AG09309 (cell line): ENCODE data around the gene GALNT18.

Experiments used
- DNase-seq: peaks from one replicate; pipeline ENCODE4 v3.0.0-alpha.2; 2010; ENCODE audit warnings: low read depth
- H3K4me3 ChIP-seq: 2 replicates; pipeline ENCODE4 v1.5.1; 2011; ENCODE audit warnings: mild to moderate bottlenecking, low read depth, low read length, moderate library complexity; ENCODE audit not compliant: control insufficient read depth
- CTCF ChIP-seq: IDR thresholded peaks from 2 replicates; pipeline ENCODE4 v1.5.1; 2011; ENCODE audit warnings: mild to moderate bottlenecking, low read depth, low read length, inconsistent platforms; ENCODE audit not compliant: insufficient read depth, control insufficient read depth; ENCODE audit errors: missing control alignments

The GALNT18 gene

DNA sequence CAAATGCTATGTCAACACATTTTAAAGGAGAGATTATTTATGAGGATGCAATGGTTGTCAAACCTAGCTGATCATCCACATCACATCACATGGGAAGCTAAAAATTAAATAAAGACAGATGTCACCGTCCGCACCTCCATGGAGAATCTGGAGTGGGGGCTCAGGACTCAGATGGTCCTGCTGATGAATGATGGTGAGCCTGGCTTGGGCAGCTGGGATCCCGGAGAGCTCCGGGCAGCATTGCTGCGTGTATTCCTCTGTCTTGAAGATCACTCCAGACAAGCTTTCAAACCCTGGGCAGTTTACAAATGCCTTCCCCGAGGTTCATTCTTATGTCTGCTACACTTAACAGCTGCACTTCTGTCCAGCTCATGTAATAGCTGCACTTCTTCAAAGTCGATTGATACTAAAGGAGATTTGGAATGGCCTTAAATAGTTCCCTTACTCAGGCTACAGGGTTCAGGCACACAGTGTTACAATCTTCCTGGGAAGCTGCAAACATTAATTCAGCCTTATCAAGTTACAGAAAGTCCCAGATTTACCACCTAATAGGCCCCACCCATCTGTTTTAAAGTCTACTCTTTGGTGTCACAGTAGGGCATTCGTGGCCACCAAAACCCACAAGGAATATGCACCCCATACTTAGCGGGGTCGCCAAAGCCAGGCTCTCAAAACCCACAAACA, 234.0 kb downstream of the GALNT18 start:
- DNase-seq = no peak
- no peak overlapping the region for H3K4me3 ChIP-seq
- TF ChIP-seq CTCF = no peak

GRCh38 chr11:11387207-11387606, 234.6 kb downstream of the GALNT18 start:
- no peak for DNase-seq
- no peak for TF ChIP-seq CTCF
- no peak overlapping the region for H3K4me3 ChIP-seq

DNA sequence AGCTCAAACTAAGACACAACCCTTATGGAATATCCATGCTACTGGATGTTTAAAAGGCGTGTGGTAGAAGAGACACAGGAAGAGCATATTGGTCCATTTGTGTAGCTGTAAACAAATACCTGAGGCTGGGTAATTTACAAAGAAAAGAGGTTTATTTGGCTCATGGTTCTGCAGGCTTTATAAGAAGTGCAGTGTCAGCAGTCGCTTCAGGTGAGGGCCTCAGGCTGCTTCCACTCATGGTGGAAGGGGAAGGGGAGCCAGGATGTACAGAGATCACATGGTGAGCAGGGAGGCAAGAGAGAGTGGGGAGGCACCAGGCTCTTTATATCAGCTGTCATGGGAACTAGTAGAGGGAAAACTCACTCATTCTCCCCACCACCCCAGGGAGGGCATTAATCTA, 237.0 kb downstream of the GALNT18 start:
- TF ChIP-seq CTCF = no peak
- H3K4me3 ChIP-seq = no peak overlapping the region
- DNase-seq = no peak

DNA sequence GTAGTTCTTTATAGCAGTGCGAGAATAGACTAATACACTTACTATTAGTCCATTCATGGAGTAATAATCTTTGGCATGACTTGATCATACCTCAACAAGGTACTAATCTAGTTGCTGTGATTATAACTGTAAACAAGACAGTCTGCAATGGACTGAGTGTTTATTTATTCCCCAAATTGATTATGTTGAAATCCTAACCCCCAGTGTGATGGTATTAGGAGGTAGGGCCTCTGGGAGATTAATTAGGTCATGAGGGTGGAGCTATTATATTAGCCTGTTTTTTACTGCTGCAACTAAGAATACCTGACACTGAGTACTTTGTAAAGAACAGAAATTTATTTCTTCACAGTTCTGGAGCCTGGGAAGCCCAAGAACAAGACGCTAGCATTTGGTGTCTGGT, 237.8 kb downstream of the GALNT18 start:
- TF ChIP-seq CTCF = no peak
- no peak for DNase-seq
- no peak overlapping the region for H3K4me3 ChIP-seq

GRCh38 chr11:11382858-11383532, 238.8 kb downstream of the GALNT18 start:
- no peak for DNase-seq
- no peak overlapping the region for H3K4me3 ChIP-seq
- TF ChIP-seq CTCF = no peak

DNA sequence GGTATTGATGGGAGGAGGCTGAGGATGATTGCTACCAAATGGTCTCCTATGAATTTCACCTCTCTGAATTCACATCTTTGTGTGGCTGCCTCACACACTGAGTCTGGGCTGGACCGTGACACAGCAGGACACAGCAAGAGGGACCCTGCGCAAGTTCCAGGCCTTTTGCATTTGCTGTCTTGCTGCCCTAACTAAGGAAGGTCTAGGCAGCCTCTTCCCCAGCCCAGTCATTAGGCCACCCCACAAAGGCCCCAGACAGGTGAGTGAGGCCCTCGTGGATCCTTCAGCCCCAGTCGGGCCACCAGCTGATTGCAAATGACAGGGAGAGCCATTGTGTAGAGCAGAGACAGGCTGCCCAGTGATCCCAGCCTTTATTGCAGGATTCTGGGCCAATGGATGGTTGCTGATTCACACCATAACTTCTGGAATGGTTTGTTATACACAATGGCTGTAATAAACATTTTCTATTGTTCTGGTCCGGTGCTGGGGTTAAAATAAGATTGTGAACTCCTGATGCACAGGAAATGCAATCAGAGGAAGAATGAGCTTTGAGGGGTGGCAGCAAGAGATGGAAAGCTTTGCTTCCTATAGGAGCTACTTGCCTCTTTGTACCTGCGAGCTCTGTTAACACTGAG, 240.2 kb downstream of the GALNT18 start:
- DNase-seq = no peak
- no peak overlapping the region for H3K4me3 ChIP-seq
- no peak for TF ChIP-seq CTCF
